NOMO-1 treated with DMSO at 0.1 percent for 48 hours (cell line): ENCODE data around the gene YIPF2.
"Not testable (repeated sequence)": the region's sequence is repeated elsewhere in the genome, so short reads cannot be mapped to it uniquely, and the experiment has no call there.

ENCODE experiments used
- DNase-seq: peaks from one replicate; lab custom pipeline; 2025; ENCODE audit not compliant: unreplicated experiment; lab: John Stamatoyannopoulos, UW

Gene YIPF2

DNA sequence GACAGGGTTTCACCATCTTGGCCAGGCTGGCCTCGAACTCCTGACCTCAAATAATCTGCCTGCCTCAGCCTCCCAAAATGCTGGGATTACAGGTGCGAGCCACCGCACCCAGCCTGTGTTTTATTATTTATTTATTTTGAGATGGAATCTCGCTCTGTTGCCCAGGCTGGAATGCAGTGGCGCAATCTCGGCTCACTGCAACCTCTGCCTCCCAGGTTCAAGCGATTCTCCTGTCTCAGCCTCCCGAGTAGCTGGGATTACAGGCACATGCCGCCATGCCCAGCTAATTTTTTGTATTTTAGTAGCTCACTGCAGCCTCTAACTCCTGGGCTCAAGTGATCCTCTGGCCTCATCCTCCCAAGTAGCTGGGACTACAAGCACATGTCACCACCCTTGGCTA, 50.8 kb downstream of the YIPF2 start:
- not testable (repeated sequence) for DNase-seq

DNA sequence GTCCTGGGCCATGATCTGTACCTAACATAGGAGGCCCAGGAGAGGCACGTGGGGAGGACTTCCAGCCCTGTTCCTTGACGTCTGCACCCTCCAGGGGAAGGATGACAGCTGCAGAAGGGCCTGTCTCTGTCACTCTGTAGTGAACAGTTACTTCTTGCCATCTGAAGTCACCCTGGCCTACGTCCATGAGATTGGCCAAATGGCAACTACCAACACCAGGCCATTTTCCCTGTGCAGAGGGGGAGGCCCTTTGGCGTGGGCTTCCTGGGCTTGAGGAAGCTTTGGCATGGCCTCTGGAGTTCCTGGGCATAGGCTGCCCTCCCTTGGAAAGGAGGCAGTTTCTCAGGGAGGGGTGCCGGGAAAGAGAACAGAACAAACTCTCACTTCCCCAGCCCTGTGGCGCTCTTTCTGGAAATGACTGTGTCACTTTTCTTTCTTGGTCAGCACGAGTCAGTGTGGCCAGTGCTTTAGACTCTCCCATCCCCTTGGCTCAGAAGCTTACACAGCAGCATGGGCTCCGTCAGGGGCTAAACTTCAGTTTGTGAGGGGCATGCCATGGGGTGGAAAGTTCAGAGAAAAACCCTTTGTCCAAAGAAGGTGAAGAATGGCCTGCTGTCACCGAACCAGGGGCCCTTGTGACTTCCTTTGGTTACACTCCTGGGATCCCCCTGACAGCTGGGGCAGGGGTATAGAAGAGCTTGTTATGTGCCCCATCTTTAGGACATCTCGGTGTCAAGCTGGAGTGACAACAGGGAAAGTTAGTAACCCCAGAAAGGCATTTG, 51.8 kb downstream of the YIPF2 start:
- no peak for DNase-seq

- DNase-seq, result no peak
Observed at GRCh38 chr19:10874024-10874423, 54.4 kb downstream of the YIPF2 start.

DNA sequence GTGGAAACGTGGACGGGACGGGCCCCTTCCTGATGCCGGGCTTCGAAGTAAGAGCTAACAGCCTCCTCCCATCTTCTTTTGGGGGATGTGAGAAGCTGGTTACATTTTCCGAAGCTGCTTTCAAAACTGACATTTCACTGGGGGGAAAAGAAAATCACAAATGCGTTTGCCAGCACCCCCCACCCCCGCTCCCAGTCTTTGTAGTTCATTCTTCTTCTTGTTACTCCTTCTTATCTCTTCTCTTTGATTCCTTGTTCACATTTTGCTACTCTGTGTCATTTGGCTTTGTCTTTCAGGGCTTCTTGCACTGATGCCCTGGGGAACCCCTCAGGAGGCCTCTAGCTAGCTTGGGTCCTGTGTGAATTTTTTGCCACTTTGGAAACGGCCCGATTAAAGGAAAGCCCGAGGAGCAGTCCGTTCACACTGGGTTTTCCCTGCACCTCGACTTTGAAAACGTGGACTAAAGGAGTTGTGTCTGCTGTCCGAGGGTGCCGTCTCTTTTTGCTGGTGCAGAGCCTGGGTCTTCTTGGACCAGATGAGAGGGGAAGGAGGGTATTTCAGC, 55.8 kb downstream of the YIPF2 start:
- no peak for DNase-seq
